Measurements from ENCODE around the gene CARMIL3. TPM values are rescaled to one million over a fixed set of nuclear protein-coding genes. Genes with fewer than 3 reads are reported as not detected.

CARMIL3 gene
- total RNA-seq, 1 donor from 2014 or later = 0.12 TPM

DNA sequence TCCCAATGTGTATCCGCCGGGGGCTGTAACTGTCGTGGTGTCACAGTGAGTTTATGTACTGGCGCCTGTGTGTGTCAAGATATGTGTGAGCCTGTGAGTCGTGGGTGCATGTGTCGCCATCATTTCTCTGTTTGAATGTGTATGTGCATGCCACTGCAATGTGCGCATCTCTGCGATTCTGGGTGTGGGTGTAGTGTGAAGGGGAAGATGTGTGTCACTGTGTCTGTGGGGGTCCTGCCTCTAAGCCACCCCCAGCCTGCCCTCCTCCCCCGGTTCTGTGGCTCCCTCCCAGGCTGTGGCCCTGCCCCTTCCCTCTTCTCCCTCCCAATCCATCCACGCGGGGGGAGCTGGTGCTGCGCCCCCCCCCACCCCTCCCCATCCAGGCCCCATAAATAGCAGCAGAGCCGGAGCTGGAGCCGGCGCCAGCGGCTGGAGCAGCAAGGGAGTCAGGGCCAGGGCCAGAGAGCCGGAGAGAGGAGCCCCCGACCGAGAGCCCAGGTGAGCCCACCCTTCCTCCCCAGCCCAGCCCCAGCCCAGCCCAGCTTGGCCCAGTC, 19.4 kb downstream of the CARMIL3 start, which contains the start of gene CPNE6:
Gene CPNE6 (plus strand): TSS at position 419 of the 554 bp plus-strand sequence. CDS start 1,375 bp downstream, outside the sequence.
- ATAC-seq = no peak
- intact Hi-C loops (cut with micrococcal nuclease) = no loop called here
- no peak for DNase-seq

DNA sequence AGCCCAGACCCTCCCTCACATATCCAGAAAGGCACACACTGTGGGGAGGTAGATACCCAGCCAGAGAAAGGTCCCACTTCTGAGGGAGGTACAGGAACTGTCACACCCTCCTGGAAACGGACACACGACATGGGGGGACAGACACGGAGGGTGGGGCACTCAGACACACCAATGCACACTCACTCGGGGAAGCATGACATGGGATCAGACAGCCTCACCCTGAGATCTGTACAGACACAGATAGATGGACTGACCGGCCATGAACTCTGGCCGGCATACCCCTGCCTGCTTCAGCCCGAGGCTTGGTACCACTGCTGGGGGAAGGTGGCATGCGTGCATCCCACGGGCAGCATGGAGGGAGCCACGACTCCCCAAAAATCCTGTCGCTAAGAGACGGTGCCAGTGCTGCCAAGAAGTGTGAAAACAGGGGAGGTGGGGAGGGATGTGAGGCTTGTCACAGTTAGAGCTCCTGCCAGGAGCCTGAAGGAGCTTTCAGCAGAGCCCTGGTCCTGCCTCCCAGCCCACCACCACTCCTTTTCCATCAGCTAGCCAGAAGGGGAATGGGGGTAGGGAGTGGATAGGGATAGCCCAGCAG, 20.1 kb downstream of the CARMIL3 start:
- DNase-seq = no peak
- no peak for ATAC-seq
- intact Hi-C loops (cut with micrococcal nuclease) = no loop called here

DNA sequence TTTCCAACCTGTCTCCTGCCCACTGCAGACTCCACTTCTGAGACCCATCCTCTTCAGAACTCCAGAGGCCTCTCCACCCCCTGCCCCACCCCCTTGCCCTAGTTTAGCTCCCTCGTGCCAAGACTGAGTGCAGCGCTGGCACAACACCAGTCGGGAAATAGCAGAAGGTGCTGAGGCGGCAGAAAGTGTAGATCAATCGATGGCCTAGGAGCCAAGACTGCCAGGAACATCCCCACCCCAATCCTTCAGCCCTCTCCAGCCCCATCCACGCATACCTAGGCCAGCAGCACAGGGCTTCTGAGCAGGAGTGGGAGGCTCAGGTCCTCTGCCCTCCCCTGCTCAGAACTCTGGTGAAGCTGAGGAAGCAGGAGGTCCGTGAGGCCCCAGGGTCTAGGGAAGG, 20.6 kb downstream of the CARMIL3 start:
- ATAC-seq (no peak), DNase-seq (no peak)
- intact Hi-C loops (cut with micrococcal nuclease) = no loop called here

DNA sequence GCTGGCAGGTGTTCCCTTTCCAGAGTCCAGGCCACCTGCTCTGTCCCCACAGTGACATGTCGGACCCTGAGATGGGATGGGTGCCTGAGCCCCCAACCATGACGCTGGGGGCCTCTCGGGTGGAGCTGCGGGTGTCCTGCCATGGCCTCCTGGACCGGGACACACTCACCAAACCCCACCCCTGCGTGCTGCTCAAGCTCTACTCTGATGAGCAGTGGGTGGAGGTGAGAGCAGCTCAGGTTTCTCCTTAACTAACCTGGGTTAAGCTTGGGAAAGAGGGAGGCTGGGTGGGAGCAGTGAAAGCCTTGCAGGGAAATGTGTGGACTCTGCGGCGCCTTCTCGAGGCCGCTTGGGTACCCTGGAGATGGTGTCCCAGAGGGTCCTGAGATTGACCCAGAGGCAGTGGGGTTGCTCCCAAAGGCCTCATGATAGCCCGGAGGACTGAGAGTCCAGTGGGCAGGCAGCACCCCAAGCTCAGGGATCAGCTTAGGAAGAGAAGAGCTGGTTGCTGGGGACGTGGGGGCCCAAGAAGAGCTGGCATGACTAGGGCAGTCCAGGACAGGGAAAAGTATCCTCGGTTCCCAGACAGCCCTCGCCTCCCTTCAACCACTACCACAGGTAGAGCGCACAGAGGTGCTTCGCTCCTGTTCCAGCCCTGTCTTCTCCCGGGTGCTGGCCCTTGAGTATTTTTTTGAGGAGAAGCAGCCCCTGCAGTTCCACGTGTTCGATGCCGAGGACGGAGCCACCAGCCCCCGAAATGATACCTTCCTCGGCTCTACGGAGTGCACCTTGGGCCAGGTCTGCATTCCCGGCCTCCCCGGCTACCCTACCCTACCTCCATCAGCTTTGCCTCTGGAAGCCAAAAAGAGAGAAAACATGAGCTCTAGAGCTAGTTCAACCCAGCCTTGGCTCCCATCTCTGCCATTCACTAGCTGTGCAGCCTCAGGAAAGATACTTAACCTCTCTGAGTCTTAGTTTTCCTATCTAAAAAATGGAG, 21.4 kb downstream of the CARMIL3 start:
- DNase-seq = no peak
- intact Hi-C loops (cut with micrococcal nuclease) = no loop called here
- ATAC-seq = no peak

DNA sequence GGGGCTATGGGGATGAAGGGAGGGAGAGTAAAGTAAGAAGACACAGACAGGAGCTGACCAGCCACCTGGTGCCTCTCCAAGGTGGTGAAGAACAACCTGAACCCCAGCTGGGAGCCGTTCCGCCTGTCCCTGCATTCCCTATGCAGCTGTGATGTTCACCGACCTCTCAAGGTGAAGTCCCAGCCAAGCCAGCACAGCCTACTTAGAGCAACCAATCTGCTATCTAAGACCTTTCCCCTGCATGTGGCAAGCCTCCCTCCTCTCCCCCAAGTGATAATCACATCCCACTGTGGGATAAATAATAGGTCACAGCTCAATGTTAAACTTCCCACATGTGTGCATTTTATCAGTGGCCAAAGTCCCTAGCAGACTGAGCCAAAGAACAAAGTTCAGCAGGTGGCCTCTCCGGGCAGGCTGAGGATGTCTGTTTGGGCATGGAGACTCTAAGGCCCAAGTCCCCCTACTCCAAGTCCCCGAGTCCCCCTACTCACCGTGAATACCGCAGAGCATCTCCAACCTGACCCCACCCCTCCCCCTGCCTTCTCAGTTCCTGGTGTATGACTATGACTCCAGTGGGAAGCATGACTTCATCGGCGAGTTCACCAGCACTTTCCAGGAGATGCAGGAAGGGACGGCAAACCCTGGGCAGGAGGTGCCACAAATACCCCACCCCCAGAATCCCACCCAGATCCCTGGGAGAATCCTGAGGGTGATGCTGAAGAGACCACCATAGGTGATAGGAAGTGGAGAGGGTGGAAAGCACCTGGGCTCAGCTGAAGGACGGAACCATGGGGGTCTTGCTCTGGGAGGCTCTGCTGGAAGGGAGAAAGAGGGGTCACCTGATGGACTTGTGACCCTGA, 23.0 kb downstream of the CARMIL3 start:
- ATAC-seq (no peak), DNase-seq (no peak)
- intact Hi-C loops (cut with micrococcal nuclease) = no loop called here

DNA sequence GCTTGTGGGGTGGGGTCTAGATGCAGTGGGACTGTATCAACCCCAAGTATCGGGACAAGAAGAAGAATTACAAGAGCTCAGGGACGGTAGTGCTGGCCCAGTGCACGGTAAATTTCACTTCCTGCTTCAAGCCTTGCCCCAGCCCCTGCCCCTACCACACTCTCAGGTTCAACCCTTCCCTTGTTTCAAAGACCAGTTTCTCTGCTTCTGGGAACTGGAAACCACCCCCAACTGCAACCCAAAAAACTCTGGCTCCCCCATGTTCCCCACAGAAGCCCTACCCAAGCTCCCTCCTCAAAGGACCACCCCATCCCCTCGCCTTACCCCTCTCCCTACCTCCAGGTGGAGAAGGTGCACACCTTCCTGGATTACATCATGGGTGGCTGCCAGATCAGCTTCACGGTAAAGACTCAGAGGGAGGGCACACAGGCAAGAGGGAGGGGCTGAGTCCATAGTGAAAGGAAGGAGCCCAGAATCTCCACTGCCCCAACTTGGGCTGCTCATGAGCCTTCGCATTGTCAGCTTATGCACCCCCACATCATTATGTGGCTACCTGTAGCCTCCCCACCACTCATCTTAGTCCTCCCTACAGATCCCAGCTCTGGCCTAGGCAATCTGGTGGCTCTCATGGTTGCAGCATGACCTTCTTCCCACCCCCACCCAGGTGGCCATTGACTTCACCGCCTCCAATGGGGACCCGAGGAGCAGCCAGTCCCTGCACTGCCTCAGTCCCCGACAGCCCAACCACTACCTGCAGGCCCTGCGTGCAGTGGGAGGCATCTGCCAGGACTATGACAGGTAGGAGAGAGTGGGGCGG, 23.9 kb downstream of the CARMIL3 start:
- intact Hi-C loops (cut with micrococcal nuclease) = no loop called here
- no peak for DNase-seq
- ATAC-seq = no peak

DNA sequence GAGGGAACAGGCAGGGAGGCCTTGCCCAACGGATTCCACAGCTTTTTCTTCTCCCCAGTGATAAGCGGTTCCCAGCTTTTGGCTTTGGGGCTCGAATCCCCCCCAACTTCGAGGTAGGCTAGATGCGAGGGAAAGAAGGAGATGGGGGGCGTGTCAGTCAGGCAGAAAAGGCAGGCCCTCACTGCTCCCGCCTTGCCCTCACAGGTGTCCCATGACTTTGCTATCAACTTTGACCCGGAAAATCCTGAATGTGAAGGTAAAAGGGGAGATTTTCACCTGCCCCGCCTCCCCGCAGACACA, 24.4 kb downstream of the CARMIL3 start:
- no peak for DNase-seq
- ATAC-seq = no peak
- intact Hi-C loops (cut with micrococcal nuclease) = no loop called here

DNA sequence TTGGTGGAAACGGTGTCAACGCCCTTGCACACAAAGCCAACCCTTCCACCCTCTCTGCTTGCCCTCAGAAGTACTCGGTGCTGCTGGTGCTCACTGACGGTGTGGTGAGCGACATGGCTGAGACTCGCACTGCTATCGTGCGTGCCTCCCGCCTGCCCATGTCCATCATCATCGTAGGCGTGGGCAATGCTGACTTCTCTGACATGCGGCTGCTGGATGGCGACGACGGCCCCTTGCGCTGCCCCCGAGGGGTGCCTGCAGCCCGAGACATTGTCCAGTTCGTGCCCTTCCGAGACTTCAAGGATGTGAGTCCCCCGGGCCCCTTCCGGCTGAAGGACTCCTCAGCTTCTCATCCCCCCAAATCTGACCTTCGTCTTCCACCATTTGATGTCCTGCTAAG, 25.3 kb downstream of the CARMIL3 start:
- DNase-seq (no peak), ATAC-seq (no peak)
- intact Hi-C loops (cut with micrococcal nuclease) = no loop called here

DNA sequence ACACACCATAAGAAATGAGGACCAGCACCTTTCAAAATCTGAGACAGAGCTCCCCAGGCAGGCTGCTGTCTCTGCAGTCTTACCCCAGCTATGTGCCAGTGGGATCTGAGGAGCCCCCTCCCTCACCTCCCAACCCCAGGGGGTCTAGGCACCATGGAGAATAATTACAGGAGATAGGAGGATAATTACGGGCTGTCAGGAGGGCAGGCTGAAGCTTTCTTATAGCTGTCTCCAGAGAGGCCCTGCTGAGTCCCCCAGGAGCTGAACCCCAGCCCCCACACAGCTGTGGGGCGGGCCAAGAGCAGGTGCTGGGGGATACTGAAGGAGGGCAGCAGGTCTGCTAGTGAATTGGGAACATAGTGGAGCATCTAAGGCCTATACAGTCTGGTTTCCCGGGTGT, 26.3 kb downstream of the CARMIL3 start:
- ATAC-seq (no peak), DNase-seq (no peak)
- intact Hi-C loops (cut with micrococcal nuclease) = no loop called here

DNA sequence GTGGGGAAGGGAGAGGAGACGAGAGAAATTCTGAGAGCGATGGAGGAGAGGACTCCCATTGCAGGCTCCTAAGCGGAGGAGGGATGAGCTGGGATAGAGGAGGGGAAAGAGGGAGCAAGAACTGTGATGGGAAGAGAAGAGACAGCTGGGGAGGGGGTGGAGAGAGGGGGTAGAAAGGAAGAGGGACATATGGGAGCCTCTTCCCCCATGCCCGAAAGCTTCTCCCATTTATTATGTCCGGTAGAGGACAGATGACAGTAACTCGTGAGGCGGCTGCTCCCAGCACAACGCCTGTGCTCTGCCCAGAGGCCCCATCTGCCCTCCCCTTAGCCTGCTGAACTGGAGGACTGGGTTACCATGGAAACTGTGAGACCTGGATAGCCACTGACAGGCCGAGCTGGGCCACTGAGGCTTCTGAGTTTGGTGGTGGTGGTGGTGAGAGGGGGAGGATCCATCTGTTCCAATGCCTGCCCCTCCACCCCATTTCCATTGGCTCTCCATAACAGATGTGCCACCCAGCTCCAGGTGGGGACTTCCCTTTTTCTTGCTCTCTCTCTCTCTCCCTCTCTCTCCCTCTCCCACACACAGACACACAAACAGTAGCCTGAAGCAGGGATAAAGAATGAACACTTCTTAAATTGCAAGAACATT, 27.8 kb downstream of the CARMIL3 start:
- no peak for DNase-seq

DNA sequence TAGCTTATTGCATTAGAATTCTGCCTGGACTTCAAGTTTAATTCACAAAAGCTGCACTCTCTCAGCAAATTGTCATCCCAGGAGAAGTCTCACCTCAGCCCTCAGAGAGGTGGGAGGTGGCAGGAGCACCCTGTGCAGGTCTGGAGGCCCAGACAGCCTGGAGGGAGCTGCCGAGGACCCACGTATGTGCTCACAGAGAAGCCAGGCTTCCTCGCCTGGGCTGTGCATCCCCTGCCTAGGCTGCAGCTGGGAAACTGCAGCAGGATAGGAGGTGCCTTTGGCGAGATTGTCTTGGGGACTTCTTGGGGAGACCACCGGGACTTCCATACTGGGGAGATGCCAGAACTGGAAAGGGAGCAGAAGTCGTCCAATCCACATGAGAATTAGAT, 28.3 kb downstream of the CARMIL3 start:
- no peak for ATAC-seq
- intact Hi-C loops (cut with micrococcal nuclease) = no loop called here
- no peak for DNase-seq

More for the DNA sequence above, 27.8 kb downstream of the CARMIL3 start:
- no peak for ATAC-seq
- intact Hi-C loops (cut with micrococcal nuclease) = no loop called here

DNA sequence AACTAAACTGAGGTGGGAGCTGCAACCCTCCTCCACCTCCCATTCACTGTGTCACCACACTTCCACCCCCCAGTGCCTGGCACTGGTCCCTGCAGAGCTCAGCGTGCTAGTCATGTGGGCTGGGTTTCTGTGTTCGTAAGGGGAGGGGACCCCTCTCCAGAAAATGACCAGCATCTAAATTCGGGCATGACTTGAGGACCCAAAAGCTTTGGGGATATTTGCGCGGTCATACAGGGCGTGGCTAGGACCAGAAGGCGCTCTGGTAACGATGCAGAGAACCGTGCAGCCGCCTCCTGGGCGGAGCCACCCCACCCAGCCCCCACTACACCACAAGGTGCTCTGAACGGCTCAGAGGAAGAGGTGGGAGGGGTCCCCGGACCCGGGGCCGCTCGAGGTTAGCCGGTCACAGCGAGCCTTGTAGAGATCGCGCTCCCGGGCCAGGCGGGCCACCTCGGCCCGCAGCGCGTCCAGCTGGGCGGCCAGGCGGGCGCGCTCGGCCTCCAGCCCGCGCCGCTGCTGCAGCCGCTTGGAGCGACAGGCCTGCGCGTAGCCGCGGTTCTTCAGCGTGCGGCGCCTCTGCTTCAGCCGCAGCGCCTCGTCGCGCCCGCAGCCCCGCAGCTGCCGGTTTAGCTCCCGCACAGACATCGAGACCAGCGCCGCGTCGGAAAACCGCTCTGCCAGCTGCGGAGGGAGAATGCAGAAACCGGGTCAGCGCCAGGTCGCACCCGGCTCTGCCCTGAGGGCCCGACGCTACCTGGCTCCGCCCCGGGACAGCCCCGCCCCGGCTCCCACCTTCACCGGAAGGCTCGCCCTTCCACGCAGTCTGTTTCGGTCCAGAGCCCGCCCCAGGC, 29.3 kb downstream of the CARMIL3 start:
- intact Hi-C loops (cut with micrococcal nuclease) = no loop called here
- DNase-seq = peak; percentile 65
- ATAC-seq = peak; percentile 88

DNA sequence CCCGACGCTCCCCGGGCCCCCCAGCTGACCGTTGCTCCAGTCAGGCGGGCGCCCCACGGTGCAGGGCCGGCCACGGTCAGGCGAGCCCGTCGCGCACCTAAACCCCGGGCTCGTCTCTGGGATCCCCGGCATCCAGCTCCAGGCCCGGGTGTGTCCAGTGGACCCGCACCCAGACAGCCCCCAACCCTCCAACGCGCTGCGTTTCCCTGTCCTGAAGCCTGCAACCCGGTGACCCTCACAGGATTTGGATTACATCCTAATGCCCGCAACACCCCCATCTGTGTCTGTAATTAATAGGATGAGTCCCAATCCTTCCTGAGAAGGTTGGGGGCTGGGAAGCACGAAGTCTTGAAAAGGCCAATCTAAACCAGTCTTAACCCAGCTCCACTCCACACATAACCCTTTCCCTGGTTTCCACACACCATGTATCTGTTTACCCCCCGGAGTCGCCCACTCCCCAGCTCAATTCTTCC, 30.0 kb downstream of the CARMIL3 start:
- intact Hi-C loops (cut with micrococcal nuclease) = no loop called here
- ATAC-seq (no peak), DNase-seq (no peak)

DNA sequence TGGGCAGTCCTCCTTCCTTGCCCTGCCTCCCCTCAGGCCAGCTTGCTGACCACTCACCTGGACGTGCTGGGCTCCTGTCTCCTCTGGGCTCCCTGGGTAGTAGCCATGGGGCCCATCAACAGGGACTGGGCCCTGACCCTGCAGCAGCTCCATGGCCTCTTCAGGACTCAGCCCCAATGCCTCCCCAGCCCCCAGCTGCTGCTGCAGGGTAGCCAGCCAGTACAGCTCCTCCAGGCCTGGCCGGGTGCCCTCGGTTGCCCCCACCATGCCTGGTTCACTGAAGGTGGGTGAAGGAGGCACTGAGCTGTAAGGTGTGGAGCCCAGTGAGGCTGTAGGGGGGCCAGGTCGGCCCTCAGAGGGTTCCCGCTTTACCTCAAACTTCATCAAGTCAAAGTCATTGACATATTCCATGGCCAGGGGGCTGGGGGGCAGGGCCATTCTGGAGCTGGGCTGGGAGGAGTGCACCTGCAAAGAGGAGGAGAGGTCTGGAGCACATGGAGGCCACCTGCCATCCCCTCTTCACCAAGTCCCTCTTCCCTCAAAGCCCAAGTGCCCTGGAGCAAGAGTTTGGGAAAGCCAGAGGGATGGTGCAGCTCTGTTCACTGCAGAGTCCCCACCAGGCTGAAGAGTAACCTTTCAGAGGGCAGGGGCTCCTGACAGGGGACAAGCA, 30.7 kb downstream of the CARMIL3 start:
- intact Hi-C loops (cut with micrococcal nuclease) = no loop called here
- DNase-seq (no peak), ATAC-seq (no peak)

DNA sequence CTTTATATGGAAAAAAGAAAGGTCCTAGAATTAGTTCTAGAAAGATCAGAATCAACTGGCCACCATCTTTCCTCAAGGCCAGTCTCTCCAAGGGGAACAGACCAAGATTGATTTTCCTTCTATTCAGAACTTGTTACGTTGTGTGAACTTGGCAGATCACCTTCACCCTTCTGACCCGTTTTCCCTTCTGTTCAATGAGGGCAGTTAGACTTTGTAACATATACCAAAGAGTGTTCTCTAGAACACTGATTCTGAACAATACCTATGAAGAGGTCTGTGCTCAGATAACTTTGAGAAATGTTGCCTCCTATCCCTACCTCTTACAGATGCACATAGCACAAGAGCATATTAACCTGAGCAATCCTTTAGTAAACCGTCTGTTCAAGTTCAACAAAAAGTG, 31.7 kb downstream of the CARMIL3 start:
- DNase-seq (no peak), ATAC-seq (no peak)
- intact Hi-C loops (cut with micrococcal nuclease) = no loop called here

DNA sequence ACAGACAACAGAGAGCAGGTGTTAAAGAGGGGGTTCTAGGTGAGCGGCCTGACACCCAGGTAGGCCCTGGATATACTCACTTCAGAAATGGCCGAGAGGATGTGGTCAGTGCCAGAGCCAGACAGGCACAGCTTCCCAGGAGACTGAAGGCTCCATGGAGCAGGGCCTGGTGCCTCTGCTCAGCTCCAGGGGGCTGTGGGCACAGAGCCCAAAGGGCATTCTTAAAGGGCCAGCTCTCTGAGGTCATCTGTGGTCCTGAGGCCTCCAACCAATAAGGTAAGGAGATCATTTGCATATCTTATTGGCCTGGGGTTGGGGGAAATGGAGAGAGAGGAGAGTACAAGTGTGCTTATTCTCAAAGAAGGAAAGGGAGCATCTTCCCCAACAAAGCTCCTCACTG, 32.6 kb downstream of the CARMIL3 start:
- ATAC-seq = no peak
- intact Hi-C loops (cut with micrococcal nuclease) = no loop called here
- DNase-seq = no peak

DNA sequence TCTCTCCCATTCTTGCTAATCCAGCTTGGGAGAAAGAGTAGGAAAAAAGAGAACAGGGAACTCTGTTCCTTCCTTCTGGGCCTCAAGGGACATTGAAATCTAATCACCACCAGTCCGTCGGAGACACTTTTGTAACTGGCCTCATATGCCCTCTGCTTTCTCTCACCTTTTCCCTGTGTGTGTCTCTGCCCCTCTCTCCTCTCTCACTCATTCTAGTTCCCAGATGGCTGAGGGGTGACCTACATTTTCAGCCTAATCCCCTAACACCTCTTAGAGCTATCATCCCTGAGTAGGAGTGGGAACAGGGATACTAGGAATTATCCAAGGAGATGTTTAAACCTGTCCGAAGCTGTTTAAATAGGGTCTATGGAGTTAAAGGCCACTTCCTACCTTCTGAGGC, 33.4 kb downstream of the CARMIL3 start:
- no peak for ATAC-seq
- intact Hi-C loops (cut with micrococcal nuclease) = no loop called here
- DNase-seq = no peak
